ENCODE results near the gene KRTAP27-1. TPM values are rescaled to one million over a fixed set of nuclear protein-coding genes. Genes with fewer than 3 reads are reported as not detected.

Gene KRTAP27-1
- total and polyA plus RNA-seq, 2 donors (not counting 1 experiment from before 2014, with no cell fraction given): not detected

DNA sequence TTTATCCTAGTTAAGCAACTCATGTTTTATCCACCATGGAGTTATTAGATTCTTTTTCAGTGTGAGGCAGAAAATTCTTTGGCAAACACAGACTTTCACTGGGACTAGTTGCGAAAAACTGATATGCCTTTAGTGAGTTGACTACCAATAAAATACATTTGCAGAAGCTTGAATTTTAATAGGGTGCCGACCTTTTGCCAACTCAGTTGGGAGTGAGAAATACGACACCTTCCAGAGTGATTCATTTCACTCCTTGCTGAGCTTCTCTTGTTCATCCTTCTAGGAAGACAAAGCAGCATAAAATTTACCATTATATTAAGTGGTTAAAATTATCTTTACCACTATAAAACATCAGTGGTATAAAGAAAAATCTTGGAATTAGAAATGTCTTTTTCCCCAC, 12.1 kb upstream of the KRTAP27-1 start:
- Histone ChIP-seq H3K4me1 (ENCODE audit: control insufficient read depth, extremely low read depth, insufficient read depth, low read length) (no peaks in the 10 kb centered on the region), H3K27ac (ENCODE audit: insufficient read depth, low read length) (no peak overlapping the region), H3K9ac (ENCODE audit: insufficient read depth, low read length) (no peak overlapping the region), H2AFZ (ENCODE audit: low read length) (no peak overlapping the region), H3K79me2 (ENCODE audit: control insufficient read depth, insufficient read depth, low read length) (no peaks in the 10 kb centered on the region), H4K20me1 (ENCODE audit: control insufficient read depth, extremely low read depth, insufficient read depth, low read length) (no peaks in the 10 kb centered on the region), H3K9me3 (ENCODE audit: control insufficient read depth, insufficient read depth, low read depth, low read length) (no peaks in the 10 kb centered on the region), H3K4me2 (ENCODE audit: extremely low read depth, insufficient read depth, low read length) (no peak overlapping the region), H3K36me3 (ENCODE audit: control insufficient read depth, insufficient read depth, low read length) (no peaks in the 10 kb centered on the region), H3K4me3 (replicated peaks in 1 of 4; ENCODE audit: control extremely low read depth in 1 of 4, insufficient read depth in 1 of 4, low read depth in 3 of 4, low read length in 4 of 4) (no peak overlapping the region), H3K27me3 (ENCODE audit: control insufficient read depth, insufficient read depth, low read length) (no peaks in the 10 kb centered on the region)
- no peak for TF ChIP-seq CTCF (conservative IDR thresholded peaks at IDR 0.05 in 1 of 2, IDR thresholded peaks at IDR 0.05 in 1 of 2; ENCODE audit: low read depth in 1 of 2, low read length in 2 of 2)
- no peak for TF ChIP-seq EZH2 (IDR thresholded peaks at IDR 0.05; ENCODE audit: low read length, missing control alignments)
- no peak for DNase-seq (ENCODE audit: low read depth in 2 of 2)

DNA sequence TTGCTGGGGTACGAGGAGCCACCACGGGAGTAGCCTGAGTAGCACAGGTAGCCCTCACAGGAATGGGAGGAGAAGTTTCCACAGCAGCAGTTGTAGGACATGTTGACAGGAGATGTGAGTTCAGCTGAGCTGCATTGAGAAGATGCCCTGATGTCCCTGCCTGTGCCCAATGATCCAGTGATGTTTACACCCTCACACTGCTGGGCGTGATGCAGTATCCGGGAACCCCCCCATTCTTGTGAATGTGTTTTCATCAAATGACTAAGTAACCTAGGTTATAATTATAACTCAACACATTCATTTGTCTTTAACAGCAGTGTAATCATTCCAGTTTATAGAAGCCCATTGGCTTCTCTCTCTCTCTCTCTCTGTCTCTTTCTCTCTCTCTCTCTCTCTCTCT, 11.0 kb upstream of the KRTAP27-1 start, which contains the start of gene KRTAP23-1:
KRTAP23-1 (minus strand) TSS at position 101 of the 400 bp plus-strand sequence; CDS start at position 101, 0 bp downstream.
- Histone ChIP-seq H3K9me3 (ENCODE audit: control insufficient read depth, insufficient read depth, low read depth, low read length) (no peaks in the 10 kb centered on the region), H3K4me2 (ENCODE audit: extremely low read depth, insufficient read depth, low read length) (no peak within 1 kb of the TSS), H3K36me3 (ENCODE audit: control insufficient read depth, insufficient read depth, low read length) (no peaks in the 10 kb centered on the region), H3K27ac (ENCODE audit: insufficient read depth, low read length) (no peak within 1 kb of the TSS), H3K79me2 (ENCODE audit: control insufficient read depth, insufficient read depth, low read length) (no peaks in the 10 kb centered on the region), H3K9ac (ENCODE audit: insufficient read depth, low read length) (no peak within 1 kb of the TSS), H3K4me3 (replicated peaks in 1 of 4; ENCODE audit: control extremely low read depth in 1 of 4, insufficient read depth in 1 of 4, low read depth in 3 of 4, low read length in 4 of 4) (no peak within 1 kb of the TSS), H3K27me3 (ENCODE audit: control insufficient read depth, insufficient read depth, low read length) (no peaks in the 10 kb centered on the region), H3K4me1 (ENCODE audit: control insufficient read depth, extremely low read depth, insufficient read depth, low read length) (no peaks in the 10 kb centered on the region), H4K20me1 (ENCODE audit: control insufficient read depth, extremely low read depth, insufficient read depth, low read length) (no peaks in the 10 kb centered on the region), H2AFZ (ENCODE audit: low read length) (no peak within 1 kb of the TSS)
- TF ChIP-seq CTCF (conservative IDR thresholded peaks at IDR 0.05 in 1 of 2, IDR thresholded peaks at IDR 0.05 in 1 of 2; ENCODE audit: low read depth in 1 of 2, low read length in 2 of 2) (no peak), EZH2 (IDR thresholded peaks at IDR 0.05; ENCODE audit: low read length, missing control alignments) (no peak)
- no peak for DNase-seq (ENCODE audit: low read depth in 2 of 2)

GRCh38 chr21:30345014-30345413, 7.5 kb upstream of the KRTAP27-1 start:
- Histone ChIP-seq H3K9ac (ENCODE audit: insufficient read depth, low read length) (no peak overlapping the region), H3K36me3 (ENCODE audit: control insufficient read depth, insufficient read depth, low read length) (no peaks in the 10 kb centered on the region), H2AFZ (ENCODE audit: low read length) (no peak overlapping the region), H3K4me3 (replicated peaks in 1 of 4; ENCODE audit: control extremely low read depth in 1 of 4, insufficient read depth in 1 of 4, low read depth in 3 of 4, low read length in 4 of 4) (no peak overlapping the region), H3K79me2 (ENCODE audit: control insufficient read depth, insufficient read depth, low read length) (no peaks in the 10 kb centered on the region), H3K9me3 (ENCODE audit: control insufficient read depth, insufficient read depth, low read depth, low read length) (no peaks in the 10 kb centered on the region), H3K27me3 (ENCODE audit: control insufficient read depth, insufficient read depth, low read length) (no peaks in the 10 kb centered on the region), H3K4me2 (ENCODE audit: extremely low read depth, insufficient read depth, low read length) (no peak overlapping the region), H3K27ac (ENCODE audit: insufficient read depth, low read length) (no peak overlapping the region), H4K20me1 (ENCODE audit: control insufficient read depth, extremely low read depth, insufficient read depth, low read length) (no peaks in the 10 kb centered on the region), H3K4me1 (ENCODE audit: control insufficient read depth, extremely low read depth, insufficient read depth, low read length) (no peaks in the 10 kb centered on the region)
- TF ChIP-seq CTCF (conservative IDR thresholded peaks at IDR 0.05 in 1 of 2, IDR thresholded peaks at IDR 0.05 in 1 of 2; ENCODE audit: low read depth in 1 of 2, low read length in 2 of 2): no peak
- no peak for TF ChIP-seq EZH2 (IDR thresholded peaks at IDR 0.05; ENCODE audit: low read length, missing control alignments)
- DNase-seq (ENCODE audit: low read depth in 2 of 2): no peak
